ENCODE results near the gene C1RL.

The C1RL gene

DNA sequence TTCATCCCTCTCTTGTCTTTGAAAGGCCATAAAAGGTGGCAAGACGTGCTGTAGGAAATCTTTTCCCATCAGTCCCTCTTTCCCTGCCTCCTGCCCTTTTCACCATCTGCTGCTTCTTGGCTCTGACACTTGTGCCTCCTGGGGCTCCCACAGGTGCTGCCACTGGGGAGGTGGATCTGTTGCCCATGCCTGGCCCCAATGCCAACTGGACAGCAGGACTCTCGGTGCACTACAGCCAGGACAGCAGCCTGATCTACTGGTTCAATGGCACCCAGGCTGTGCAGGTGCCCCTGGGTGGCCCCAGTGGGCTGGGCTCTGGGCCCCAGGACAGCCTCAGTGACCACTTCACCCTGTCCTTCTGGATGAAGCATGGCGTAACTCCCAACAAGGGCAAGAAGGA is 27.7 kb upstream of the C1RL start:
- DNase-seq (ENCODE audit: low read depth, low spot score) = no peak

DNA sequence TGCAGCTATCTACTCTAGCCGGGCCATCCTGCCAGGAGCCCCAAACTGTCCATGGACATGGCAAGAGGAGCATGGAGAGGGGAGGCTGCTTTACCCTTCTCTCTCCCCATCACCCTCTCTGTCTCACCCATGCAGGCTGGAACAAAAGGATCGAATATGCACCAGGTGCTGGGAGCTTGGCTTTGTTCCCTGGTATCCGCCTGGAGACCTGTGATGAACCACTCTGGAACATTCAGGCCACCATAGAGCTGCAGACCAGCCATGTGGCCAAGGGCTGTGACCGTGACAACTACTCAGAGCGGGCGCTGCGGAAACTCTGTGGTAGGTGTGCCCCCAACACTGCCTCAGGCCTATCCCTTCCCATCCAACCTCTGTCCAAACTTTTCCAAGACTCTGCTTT is 27.1 kb upstream of the C1RL start:
- DNase-seq (ENCODE audit: low read depth, low spot score) = no peak

DNA sequence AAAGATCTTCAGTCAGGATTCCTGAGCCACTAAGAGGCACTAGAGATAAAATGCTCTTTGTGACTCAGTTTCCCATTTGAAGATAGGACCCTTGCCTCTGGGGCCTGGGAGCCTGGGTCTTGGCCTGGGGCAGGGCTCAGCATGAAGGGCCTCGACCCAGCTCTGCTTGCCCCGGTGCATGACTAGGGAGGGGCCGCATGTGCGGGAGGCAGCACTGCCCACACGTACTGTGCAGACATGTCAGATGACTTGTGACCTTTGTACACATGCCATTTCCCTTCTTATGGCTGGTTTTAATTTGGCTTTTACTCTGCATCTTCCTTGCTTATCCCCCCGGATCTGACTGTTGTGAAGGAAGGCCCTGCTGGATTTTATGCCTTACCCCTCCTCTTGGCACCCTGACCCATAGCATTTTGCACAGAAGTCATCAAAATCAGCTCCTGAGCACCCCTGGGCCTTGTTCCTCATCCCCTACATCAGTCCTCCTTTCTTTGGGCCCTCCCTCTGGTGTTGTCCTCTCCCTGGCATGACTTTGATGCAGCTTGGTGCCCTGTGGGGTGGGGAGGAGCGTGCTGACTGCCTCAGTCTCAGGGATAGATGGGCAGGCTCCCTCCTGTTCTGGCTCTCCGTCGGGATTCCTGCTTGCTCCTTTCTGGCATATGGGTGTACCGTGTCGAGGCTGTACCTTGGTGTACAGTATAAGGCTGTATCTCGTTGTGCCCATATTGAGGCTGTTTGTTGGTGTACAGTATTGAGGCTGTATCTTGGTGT is 25.6 kb upstream of the C1RL start:
- no peak for DNase-seq (ENCODE audit: low read depth, low spot score)

DNA sequence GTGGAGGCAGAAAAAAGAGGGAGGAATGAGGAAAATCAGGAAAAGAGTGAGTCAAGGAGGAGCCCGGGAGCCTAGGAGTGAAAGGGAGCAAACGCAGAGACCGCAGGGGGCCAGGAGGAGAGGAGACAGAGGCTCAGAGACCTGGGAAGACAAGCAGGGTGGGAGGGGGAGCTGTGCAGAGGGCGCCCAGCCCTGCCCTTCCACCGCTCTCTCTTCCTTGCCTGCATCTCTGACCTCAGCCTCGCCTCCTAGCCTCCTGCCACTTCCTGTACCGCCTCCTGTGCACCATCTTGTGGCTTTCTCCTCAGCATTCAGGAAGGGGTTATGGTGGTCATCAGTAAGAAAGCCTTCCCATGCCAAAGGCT is 22.5 kb upstream of the C1RL start:
- no peak for DNase-seq (ENCODE audit: low read depth, low spot score)

DNA sequence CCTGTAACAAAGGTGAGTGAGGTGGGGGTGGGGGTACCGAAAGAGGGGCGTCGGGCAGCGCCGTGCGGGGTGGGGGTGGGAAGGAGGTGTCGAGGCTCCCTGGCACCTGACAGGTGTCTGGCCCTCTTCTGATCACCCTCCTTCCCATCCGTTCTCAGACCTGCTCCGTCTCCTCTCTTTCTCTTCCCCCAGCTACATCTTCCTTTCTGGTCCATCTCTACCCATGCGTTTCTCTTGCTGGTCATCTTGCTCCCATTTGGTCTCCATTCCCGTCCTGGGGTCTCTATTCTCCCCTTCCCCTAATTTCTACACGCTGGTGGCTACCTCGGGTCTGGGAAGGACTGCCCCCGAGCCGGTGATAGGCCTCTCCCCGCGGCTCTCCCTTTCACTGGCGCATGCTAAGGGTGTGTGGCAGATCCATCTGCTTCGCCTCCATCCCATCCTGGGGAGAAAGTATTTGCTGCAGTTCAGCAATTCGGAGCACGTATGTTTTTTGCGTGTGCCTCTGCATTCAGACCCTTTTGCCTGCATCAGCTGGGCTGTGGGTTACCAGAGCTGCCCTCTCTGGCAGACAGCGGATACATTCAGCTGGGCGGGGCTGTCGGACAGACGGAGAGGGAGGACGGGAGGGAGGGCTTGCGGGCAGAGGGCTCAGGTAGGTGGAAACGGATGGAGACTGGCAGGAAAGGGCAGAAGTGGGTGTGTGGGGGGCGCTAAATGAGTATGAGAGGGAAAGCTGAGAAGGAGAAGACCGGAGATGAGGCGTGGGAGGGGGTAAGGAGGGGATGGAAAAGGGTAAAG is 21.9 kb upstream of the C1RL start:
- DNase-seq (ENCODE audit: low read depth, low spot score) = no peak

DNA sequence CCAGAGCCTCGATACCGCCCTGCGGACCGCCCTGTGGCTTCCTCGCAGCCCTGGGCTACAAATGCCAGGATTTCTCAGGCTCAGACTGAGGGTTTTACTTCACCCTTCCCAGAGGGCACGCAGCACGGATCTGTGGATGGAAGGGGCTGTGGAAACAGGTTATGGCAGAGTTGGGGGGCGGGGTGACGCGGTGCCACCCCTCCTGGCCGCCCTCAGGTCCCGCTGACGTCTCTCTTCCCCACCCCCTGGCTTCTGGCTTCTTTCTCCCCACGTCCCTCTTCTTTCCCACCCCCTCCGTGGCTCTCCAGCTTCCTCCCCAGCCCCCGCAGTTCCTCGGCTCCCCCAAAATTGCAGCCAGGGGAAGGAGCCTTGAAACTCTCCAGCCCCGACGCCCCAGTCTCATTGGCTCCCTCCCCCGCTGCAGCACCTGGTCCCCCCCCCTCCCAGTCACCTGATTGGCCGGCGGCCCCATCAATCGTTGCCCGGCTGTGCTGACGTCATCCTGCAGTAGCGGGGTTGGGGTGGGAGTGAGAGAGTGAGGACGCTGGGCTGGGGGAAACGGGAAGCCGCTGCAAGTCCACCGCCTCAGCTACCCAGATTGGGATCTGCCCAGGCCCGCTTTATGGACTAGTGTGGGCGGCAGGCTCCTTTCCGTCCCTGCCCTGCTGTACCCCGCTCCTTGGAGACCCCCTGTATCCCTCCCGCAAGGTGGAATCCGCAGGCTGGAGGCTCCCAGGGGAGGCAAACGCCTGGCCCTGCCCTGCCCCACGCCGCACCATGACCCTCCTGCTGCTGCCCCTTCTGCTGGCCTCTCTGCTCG is 21.1 kb upstream of the C1RL start, which contains the start of gene CLSTN3:
Gene CLSTN3 (plus strand): TSS at position 500 of the 820 bp plus-strand sequence. CDS start 278 bp downstream, at position 778.
- DNase-seq (ENCODE audit: low read depth, low spot score) = no peak

DNA sequence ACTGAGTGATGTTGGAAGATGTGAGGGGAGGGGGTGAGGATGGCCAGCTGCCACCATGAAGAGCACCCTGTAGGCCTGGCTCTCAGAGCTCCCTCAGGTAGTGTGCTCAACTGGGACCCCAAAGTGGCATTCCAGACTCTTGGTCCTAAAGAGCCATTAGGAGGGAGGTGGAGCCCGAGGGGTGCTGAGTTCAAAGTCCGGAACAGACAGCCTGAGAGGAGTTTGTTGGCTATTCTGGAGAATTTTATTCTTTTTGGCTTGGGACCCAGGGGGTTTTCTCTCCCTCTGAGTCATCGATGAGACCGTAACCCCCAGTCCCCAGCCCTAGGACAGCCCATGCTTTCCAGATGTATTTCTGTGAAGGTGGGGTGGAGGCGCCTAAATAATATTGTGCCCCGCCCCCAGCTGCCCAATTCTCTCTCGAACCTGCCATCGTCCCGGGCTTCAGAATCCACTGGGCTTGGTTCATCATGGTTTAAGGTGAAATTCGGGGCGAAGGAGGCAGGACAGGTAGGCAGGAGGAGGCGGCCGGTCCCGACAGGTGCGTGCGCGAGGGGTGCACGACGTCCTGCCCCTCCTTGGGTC is 20.4 kb upstream of the C1RL start:
- no peak for DNase-seq (ENCODE audit: low read depth, low spot score)

DNA sequence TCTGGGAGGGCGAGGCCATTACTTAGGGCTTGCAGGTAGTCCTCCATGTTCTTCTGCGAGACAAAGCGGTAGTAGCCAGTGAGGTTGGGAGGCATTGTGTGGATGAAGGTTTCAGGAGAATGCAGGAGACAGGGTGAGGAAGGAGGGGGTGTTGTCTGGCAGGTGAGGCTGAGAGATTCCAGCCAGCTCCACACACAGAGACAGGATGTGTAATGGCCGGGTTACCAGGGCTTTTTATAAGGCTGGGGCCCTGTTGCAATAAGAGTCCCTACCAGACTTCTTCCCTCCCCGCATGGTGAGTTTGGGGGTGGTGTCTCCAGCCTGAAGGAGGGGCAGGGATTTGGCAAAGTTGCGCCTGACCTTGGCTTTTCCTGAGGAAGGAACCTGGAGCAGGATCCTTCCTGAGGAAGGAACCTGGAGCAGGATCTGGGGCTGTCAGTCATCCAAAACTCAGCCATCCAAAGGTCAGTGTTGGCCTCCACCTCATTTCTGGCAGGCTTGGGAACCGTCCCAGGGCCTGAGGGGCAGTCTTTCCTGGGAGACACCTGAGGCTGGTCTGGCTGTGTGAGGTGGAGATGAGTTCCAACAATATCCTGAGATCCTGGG is 19.8 kb upstream of the C1RL start, which contains the start of gene RBP5:
Gene RBP5 (minus strand): TSS at position 209 of the 606 bp plus-strand sequence. CDS start 114 bp downstream, at position 95.
- DNase-seq (ENCODE audit: low read depth, low spot score) = no peak

DNA sequence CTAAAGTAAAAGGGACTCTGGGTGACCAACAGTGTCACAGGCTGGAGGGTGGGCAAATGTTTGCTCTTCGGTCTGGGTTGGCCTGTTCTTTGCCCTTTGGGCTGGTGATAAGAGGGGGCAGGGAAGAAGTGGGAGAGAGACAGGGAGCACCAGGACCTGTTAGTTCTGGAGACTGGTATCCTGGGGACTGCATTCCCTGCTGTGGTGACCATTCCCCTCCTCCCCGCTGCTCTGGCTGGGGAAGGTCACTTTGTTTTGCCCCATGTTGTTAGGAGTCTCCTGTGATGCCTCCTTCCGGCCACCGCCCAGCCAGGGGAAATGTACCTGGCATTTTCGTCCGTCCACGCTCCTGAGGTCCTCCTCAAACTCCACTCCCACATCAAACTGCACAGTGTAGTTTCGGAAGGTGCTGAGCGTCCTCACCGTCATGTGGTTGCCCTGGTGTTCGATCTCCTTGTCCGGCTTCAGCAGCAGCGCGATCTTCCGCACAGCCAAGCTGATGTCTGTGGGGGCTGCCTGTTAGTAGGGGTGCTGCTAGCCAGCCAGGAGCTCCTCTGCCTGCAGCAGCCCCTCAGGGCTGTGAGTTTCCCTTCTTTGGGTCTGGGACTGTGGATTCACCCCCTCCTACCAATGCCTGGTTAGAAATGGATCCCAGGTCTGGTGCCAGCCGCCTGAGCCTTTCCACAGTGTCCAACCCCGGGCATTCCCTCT is 19.1 kb upstream of the C1RL start:
- no peak for DNase-seq (ENCODE audit: low read depth, low spot score)

DNA sequence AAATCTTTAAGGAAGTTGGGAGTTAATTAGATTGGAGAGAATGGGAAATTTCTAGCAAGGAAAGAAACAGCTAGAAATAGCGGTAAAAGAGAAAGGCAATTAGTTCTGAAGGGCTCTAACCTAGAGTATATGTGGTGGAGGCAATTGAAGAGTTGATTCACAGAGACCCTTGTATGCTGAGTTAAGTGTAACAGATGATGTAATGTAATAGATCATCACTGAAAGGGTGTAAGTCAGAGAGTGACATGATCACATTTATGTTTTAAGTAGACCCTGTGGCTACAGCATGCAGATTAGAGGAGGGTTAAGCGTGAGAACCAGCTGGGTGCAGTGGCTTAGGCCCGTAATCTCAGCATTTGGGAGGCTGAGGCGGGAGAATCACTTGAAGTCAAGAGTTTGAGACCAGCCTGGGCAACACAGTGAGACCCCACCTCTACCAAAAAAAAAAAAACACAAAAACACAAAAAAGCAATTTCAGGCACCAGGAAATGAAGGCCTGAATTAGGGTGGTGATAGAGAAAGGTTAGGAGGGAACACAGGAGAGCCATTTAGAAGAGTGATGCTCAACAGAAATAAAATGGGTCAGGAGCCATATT is 16.7 kb upstream of the C1RL start:
- no peak for DNase-seq (ENCODE audit: low read depth, low spot score)

DNA sequence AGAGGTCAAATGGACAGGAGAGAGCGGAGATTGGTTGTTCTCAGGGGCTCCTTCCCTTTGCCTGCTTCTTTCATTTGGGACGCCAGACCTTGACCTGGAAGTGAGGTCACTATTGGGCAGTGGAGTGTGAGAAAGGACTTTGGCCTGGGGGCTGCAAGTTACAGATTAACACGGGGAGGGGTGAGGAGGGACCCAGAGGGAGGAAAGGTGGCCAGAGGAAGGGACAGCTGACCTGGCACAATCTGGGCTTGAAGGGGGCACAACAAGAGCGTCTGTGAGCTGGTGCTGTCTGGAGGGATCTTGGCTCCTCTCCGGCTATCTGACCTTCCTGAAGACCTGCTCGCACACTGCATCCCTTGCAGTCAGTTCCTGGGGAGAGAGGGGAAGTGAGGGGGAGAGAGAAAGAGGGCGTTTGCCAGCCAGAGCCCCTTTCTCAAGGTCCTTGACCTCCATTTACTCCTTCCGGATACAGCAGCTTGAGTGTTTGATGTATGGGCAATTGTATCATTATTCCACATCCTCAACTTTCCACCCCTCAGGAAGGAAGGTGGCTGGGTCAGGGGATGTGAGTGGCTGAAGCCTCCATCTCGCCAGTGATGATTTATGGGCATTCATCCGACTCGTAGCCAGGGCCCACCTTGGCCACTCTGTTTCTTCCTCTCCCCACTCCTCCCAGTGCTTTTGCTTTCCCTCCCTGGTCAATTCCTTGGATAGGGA is 14.9 kb upstream of the C1RL start:
- DNase-seq (ENCODE audit: low read depth, low spot score) = no peak

DNA sequence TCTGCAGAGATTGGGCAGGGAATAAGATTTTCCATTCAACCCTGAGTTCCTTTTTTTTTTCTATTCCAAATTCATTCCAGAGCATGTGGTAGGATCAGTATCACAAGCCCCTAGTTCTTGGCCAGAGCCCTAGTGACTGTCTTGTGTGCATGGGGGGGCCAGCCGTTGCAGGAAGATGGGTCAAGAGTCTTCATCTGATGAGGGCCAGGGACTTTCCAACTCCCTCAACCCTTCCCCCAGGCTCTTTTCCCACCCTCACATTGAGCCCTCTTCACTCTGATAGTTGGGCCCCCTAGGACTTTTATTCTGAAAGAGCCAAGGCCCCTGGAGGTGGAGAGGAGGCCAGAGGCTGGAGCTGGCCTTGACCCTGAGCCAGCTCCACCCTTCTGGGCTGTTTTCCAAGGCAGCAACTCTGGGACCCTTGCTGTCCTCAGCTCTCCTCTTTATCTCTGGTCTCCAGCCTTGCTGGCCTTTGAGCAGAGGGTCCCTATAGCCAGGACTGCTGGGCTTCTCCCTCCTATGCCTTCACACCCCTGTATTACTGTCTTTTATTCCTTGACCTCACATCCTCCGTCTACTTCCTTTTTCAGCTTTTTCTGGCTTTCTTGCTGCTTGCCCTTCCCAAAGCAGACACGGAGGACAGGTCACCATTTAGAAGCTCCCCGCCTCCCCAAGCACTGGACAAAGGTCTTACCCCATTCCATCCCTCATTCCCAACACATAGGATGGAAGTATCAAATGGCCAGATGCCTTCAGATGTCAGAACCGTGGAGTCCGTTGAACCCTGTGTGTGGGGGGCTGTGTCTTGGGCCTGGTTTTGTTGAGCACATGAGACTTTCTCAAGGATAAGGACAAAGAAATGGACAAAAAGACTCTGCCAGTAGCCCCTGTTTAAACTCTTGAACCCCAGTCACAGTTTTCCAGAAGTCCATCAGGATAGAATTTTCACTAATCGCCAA is 14.1 kb upstream of the C1RL start:
- no peak for DNase-seq (ENCODE audit: low read depth, low spot score)

DNA sequence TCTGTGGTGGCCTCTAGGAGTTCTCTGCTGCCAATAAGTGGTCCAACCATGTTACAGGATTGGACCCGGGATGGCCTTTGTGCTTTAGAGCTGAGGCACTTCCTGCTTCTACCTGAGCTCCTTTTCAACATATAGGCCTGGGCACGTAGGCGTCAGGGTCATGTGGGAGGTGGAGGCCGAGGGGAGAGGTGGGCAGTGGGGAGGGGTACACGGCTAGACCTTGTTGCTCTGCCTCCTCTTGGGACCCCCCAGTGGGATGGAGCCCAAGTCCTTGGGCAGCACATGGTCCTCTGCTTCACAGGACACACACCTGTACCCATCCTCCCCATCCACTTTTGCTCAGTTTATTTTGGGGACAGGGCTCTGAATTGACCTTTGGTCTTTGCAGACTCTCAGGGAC is 12.3 kb upstream of the C1RL start:
- no peak for DNase-seq (ENCODE audit: low read depth, low spot score)

DNA sequence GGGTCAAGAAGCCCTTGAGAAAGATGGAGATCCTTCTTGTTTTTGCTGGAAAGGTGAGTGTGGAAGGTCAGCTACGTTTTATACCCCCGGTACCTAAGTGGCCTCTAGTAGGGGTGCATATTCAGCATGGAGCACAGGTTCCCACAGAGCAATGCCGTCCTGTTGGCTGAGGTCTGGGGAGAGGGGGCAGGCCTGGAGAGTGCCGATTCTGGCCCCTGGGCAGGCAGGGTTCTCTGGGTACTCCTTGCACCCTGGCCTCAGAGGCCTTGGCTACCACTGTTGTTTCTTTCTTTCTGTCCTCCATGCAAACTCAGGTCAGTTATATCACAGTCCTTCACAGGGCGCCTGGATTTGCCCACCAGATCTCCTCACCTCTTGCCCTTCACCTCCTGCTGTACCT is 11.2 kb upstream of the C1RL start:
- no peak for DNase-seq (ENCODE audit: low read depth, low spot score)

DNA sequence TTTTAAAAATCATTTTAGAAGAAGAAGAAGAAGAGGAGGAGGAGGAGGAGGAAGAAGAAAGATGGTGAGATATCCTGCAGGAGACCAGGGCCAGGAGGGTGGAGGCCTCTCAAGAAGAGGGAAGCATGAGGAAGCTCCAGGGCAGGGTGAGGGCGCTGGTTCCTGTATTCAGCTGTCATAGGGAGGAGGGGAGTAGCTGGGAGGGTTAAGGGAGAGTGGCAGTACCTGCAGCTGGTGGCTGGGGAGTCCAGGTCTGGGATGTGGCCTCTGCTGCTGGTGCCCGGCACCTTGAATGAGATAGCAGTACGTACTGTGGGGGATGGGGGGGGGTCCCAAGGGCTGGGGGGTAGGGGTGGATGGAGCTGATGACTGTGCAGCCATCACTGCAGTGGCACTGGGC is 9.9 kb upstream of the C1RL start:
- no peak for DNase-seq (ENCODE audit: low read depth, low spot score)

DNA sequence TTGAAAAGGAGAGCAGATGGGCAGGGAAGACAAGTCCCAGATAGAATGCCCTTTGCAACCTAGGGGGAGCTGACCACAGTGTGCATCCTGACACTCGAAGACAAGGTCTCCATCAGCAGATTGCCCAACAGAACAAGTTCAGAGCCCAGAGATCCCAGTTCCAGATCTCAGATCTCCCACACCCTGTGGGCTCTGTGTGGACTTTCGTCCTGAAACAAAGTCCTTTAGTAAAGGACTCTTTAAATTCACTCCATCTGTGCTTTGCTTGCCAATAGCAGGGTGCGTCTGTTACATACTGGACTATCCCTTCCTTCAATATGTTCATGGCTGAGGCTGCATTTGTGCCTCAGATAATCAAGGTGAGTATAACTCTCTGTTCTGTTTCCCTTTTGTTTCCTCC is 8.7 kb upstream of the C1RL start:
- DNase-seq (ENCODE audit: low read depth, low spot score) = no peak

DNA sequence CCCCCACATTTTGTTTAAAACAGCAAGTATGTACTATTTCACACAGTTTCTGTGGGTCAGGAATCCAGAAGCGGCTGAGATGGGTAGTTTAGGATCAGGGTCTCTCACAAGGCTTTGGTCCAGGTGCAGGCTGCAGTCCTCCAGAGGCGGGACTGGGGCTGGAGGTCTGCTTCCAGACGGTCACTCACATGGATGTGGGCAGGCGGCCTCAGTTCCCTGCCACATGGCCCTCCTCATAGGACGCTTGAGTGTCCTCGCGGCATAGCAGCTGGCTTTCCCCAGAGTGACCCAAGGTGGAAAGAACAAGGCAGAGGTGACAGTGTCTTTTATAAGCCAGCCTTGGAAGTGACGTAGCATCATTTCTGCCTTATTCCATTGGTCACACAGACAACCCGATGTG is 7.9 kb upstream of the C1RL start:
- DNase-seq (ENCODE audit: low read depth, low spot score) = no peak

DNA sequence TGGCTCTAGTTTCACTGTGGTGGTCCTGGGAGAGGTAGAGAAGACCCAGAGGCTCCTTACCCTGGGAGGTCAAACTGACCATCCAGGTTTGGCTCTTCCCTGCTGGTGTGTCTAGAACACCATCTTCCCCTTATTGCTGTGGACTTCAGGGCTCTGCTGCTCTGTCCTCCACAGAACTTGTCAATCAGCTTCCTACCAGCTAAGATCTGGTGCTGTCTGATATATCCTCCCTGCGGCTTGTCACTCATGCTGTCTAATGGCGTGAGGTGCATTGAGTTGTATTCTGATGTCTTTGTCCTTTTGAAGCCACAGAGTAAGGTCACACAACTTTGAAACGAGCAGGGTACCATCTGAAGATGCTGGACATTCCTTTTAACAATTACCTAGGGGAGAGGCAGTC is 7.2 kb upstream of the C1RL start:
- DNase-seq (ENCODE audit: low read depth, low spot score) = no peak

DNA sequence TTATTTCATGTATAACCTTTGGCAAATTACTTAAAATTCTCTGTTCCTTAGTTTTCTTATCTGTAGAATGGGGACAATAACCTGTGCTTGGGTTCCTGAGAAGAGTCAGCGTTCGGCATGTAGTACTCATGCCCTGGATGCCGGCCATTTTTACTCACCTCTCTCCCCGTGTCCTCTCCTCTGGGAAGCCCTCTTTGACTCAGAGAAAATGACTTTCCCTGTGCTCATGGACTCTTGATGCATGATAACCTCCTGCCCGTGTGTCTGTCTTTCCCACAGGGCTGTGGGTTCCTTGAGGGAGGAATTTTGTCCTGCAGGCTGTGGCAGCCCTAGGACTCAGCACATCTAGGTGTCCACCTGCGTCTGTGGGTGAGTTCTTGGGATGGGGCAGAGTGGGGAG is 5.8 kb upstream of the C1RL start:
- DNase-seq (ENCODE audit: low read depth, low spot score) = no peak

All from smooth muscle cell of the brain vasculature (primary cell).